ENCODE results near the gene CTSW. TPM values are rescaled to one million over a fixed set of nuclear protein-coding genes. Genes with fewer than 3 reads are reported as not detected.
A peak's percentile ranks its signal among the peaks of the same experiment; 100 is the strongest.

CTSW gene
- total and polyA plus RNA-seq, 5 donors from 2014 or later = 3.5 to 35.9 (median 12.4) TPM

GRCh38 chr11:65925397-65925796 is 45.8 kb downstream of the CTSW start:
- peak overlapping the region in 1 of 3 donors; percentile 44 for H3K27ac Mint-ChIP-seq
- Histone ChIP-seq H3K27me3 (ENCODE audit: control insufficient read depth, insufficient read depth, low read length) (no peaks in the 10 kb centered on the region), H3K4me3 (ENCODE audit: low read depth, low read length) (no peak overlapping the region), H3K36me3 (ENCODE audit: control insufficient read depth, insufficient read depth, low read length) (peaks cover 13% of the 10 kb centered on the region), H3K9me3 (ENCODE audit: control insufficient read depth in 2 of 2, low read length in 2 of 2) (no peaks in the 10 kb centered on the region), H3K4me1 (ENCODE audit: control insufficient read depth, insufficient read depth, low read length, poor library complexity, severe bottlenecking) (peaks cover 33% of the 10 kb centered on the region), H3K27ac (ENCODE audit: insufficient read depth, low read length, poor library complexity, severe bottlenecking) (no peak overlapping the region)
- H3K4me1 Mint-ChIP-seq = peaks cover 6 to 49% (median 29%) of the 10 kb centered on the region in 4 donors
- no peak for DNase-seq
- H3K36me3 Mint-ChIP-seq = peaks cover 19% of the 10 kb centered on the region
- H3K27me3 Mint-ChIP-seq = no peaks in the 10 kb centered on the region
- no peaks in the 10 kb centered on the region for H3K9me3 Mint-ChIP-seq
- ATAC-seq (ENCODE audit: low read depth in 2 of 2) = no peak
- peak overlapping the region in 1 of 4 donors; percentile 56 for H3K4me3 Mint-ChIP-seq

GRCh38 chr11:65927904-65928397 is 48.3 kb downstream of the CTSW start:
- Mint-ChIP-seq H3K27ac (peak overlapping the region; percentile 93 to 99 (median 97)), H3K36me3 (peaks cover 9% of the 10 kb centered on the region), H3K4me3 (peak overlapping the region; percentile 55 to 85 (median 81)), H3K27me3 (no peaks in the 10 kb centered on the region), H3K4me1 (peaks cover 6 to 38% (median 26%) of the 10 kb centered on the region in 4 donors), H3K9me3 (no peaks in the 10 kb centered on the region)
- Histone ChIP-seq H3K4me1 (ENCODE audit: control insufficient read depth, insufficient read depth, low read length, poor library complexity, severe bottlenecking) (peaks cover 23% of the 10 kb centered on the region), H3K36me3 (ENCODE audit: control insufficient read depth, insufficient read depth, low read length) (peaks cover 2% of the 10 kb centered on the region), H3K9me3 (ENCODE audit: control insufficient read depth in 2 of 2, low read length in 2 of 2) (no peaks in the 10 kb centered on the region), H3K27me3 (ENCODE audit: control insufficient read depth, insufficient read depth, low read length) (no peaks in the 10 kb centered on the region), H3K4me3 (ENCODE audit: low read depth, low read length) (peak overlapping the region; percentile 64), H3K27ac (ENCODE audit: insufficient read depth, low read length, poor library complexity, severe bottlenecking) (peak overlapping the region; percentile 83)
- ATAC-seq (ENCODE audit: low read depth in 2 of 2) = peak; percentile 90 to 94
- peak; percentile 62 to 95 (median 79) for DNase-seq

- Mint-ChIP-seq H3K27ac (peak overlapping the region; percentile 84 to 99 (median 93)), H3K27me3 (no peaks in the 10 kb centered on the region), H3K4me1 (peaks cover 6 to 34% (median 25%) of the 10 kb centered on the region in 4 donors), H3K9me3 (no peaks in the 10 kb centered on the region), H3K4me3 (peak overlapping the region; percentile 80 to 85 (median 81)), H3K36me3 (peaks cover 3% of the 10 kb centered on the region)
- Histone ChIP-seq H3K27me3 (ENCODE audit: control insufficient read depth, insufficient read depth, low read length) (no peaks in the 10 kb centered on the region), H3K9me3 (ENCODE audit: control insufficient read depth in 2 of 2, low read length in 2 of 2) (no peaks in the 10 kb centered on the region), H3K27ac (ENCODE audit: insufficient read depth, low read length, poor library complexity, severe bottlenecking) (peak overlapping the region; percentile 83), H3K36me3 (ENCODE audit: control insufficient read depth, insufficient read depth, low read length) (no peaks in the 10 kb centered on the region), H3K4me1 (ENCODE audit: control insufficient read depth, insufficient read depth, low read length, poor library complexity, severe bottlenecking) (peaks cover 23% of the 10 kb centered on the region), H3K4me3 (ENCODE audit: low read depth, low read length) (peak overlapping the region; percentile 64)
- ATAC-seq (ENCODE audit: low read depth in 2 of 2) (no peak), DNase-seq (peak in 1 of 3 donors; percentile 20)
Observed at GRCh38 chr11:65928667-65929066, 49.0 kb downstream of the CTSW start.

GRCh38 chr11:65931773-65932557 is 52.3 kb downstream of the CTSW start:
- peaks cover 4% of the 10 kb centered on the region for H3K27me3 Mint-ChIP-seq
- Histone ChIP-seq H3K27me3 (ENCODE audit: control insufficient read depth, insufficient read depth, low read length) (no peaks in the 10 kb centered on the region), H3K4me1 (ENCODE audit: control insufficient read depth, insufficient read depth, low read length, poor library complexity, severe bottlenecking) (peaks cover 21% of the 10 kb centered on the region), H3K36me3 (ENCODE audit: control insufficient read depth, insufficient read depth, low read length) (no peaks in the 10 kb centered on the region), H3K9me3 (ENCODE audit: control insufficient read depth in 2 of 2, low read length in 2 of 2) (no peaks in the 10 kb centered on the region), H3K27ac (ENCODE audit: insufficient read depth, low read length, poor library complexity, severe bottlenecking) (no peak overlapping the region), H3K4me3 (ENCODE audit: low read depth, low read length) (no peak overlapping the region)
- DNase-seq (no peak), ATAC-seq (ENCODE audit: low read depth in 2 of 2) (no peak)
- peaks cover 3% of the 10 kb centered on the region for H3K36me3 Mint-ChIP-seq
- no peak overlapping the region for H3K27ac Mint-ChIP-seq
- no peaks in the 10 kb centered on the region for H3K9me3 Mint-ChIP-seq
- no peak overlapping the region for H3K4me3 Mint-ChIP-seq
- peaks cover 6 to 28% (median 20%) of the 10 kb centered on the region in 4 donors for H3K4me1 Mint-ChIP-seq

- H3K27me3 ChIP-seq (ENCODE audit: control insufficient read depth, insufficient read depth, low read length) = peaks cover 2% of the 10 kb centered on the region
- Mint-ChIP-seq H3K27ac (no peak overlapping the region), H3K4me3 (no peak overlapping the region), H3K4me1 (peaks cover 6 to 23% (median 16%) of the 10 kb centered on the region in 4 donors), H3K27me3 (peaks cover 4% of the 10 kb centered on the region), H3K36me3 (peaks cover 3% of the 10 kb centered on the region), H3K9me3 (no peaks in the 10 kb centered on the region)
- no peak overlapping the region for H3K4me3 ChIP-seq (ENCODE audit: low read depth, low read length)
- H3K9me3 ChIP-seq (ENCODE audit: control insufficient read depth in 2 of 2, low read length in 2 of 2) = no peaks in the 10 kb centered on the region
- no peak overlapping the region for H3K27ac ChIP-seq (ENCODE audit: insufficient read depth, low read length, poor library complexity, severe bottlenecking)
- DNase-seq (no peak), ATAC-seq (ENCODE audit: low read depth in 2 of 2) (no peak)
- no peaks in the 10 kb centered on the region for H3K36me3 ChIP-seq (ENCODE audit: control insufficient read depth, insufficient read depth, low read length)
- H3K4me1 ChIP-seq (ENCODE audit: control insufficient read depth, insufficient read depth, low read length, poor library complexity, severe bottlenecking) = peaks cover 16% of the 10 kb centered on the region
Observed at GRCh38 chr11:65932558-65932919, 52.9 kb downstream of the CTSW start.

Other genes with a start within 250 kb of the CTSW start
- gene SIPA1, start 241.7 kb upstream of the CTSW start, total RNA-seq = 200 TPM
- gene SIPA1, start 241.7 kb upstream of the CTSW start, polyA plus RNA-seq = 10 to 100 TPM; 74.7 to 91.5 (median 83.1) TPM
- 295 TPM for gene RELA, start 216.9 kb upstream of the CTSW start, total RNA-seq
- gene RELA, start 216.9 kb upstream of the CTSW start, polyA plus RNA-seq = 10 to 100 TPM; 40.3 to 66.1 (median 53.3) TPM
- gene KAT5, start 167.6 kb upstream of the CTSW start, total RNA-seq = 127 TPM
- 10 to 100 TPM; 45.4 to 62.7 (median 55.7) TPM for gene KAT5, start 167.6 kb upstream of the CTSW start, polyA plus RNA-seq
- gene RNASEH2C, start 159.0 kb upstream of the CTSW start, total RNA-seq = 28.3 TPM
- 10 to 100 TPM; 60.6 to 83.8 (median 72.6) TPM for gene RNASEH2C, start 159.0 kb upstream of the CTSW start, polyA plus RNA-seq
- gene AP5B1, start 98.9 kb upstream of the CTSW start, total RNA-seq = 16.8 TPM
- 10 to 100 TPM in 1 of 4 donors, 1 to 10 TPM in 3; 7.6 to 10.8 (median 9.5) TPM for gene AP5B1, start 98.9 kb upstream of the CTSW start, polyA plus RNA-seq
- not detected for gene OVOL1, start 92.8 kb upstream of the CTSW start, total RNA-seq
- gene OVOL1, start 92.8 kb upstream of the CTSW start, polyA plus RNA-seq = not detected
- gene SNX32, start 45.9 kb upstream of the CTSW start, total RNA-seq = 0.44 TPM
- gene SNX32, start 45.9 kb upstream of the CTSW start, polyA plus RNA-seq = 1 to 10 TPM in 1 of 4 donors, under 1 TPM in 3; 0.32 to 1.3 (median 0.48) TPM
- 737 TPM for gene CFL1, start 21.7 kb upstream of the CTSW start, total RNA-seq
- 1,000 to 10,000 TPM; 2,250 to 3,209 (median 2,591) TPM for gene CFL1, start 21.7 kb upstream of the CTSW start, polyA plus RNA-seq
- gene MUS81, start 19.4 kb upstream of the CTSW start, total RNA-seq = 51.1 TPM
- gene MUS81, start 19.4 kb upstream of the CTSW start, polyA plus RNA-seq = 10 to 100 TPM; 22.7 to 24.6 (median 23.6) TPM
- 5.8 TPM for gene EFEMP2, start 7.0 kb upstream of the CTSW start, total RNA-seq
- gene EFEMP2, start 7.0 kb upstream of the CTSW start, polyA plus RNA-seq = under 1 TPM; 0.21 to 0.36 (median 0.29) TPM
- 29.8 TPM for gene FIBP, start 8.6 kb downstream of the CTSW start, total RNA-seq
- gene FIBP, start 8.6 kb downstream of the CTSW start, polyA plus RNA-seq = 10 to 100 TPM; 71.0 to 81.7 (median 72.7) TPM
- 20.7 TPM for gene CCDC85B, start 10.8 kb downstream of the CTSW start, total RNA-seq
- gene CCDC85B, start 10.8 kb downstream of the CTSW start, polyA plus RNA-seq = 10 to 100 TPM; 58.7 to 74.0 (median 63.2) TPM
- 2.7 TPM for gene FOSL1, start 20.6 kb downstream of the CTSW start, total RNA-seq
- gene FOSL1, start 20.6 kb downstream of the CTSW start, polyA plus RNA-seq = not detected
- 21.6 TPM for gene C11orf68, start 39.2 kb downstream of the CTSW start, total RNA-seq
- gene C11orf68, start 39.2 kb downstream of the CTSW start, polyA plus RNA-seq = 10 to 100 TPM; 65.8 to 90.7 (median 85.0) TPM
- 82.8 TPM for gene DRAP1, start 39.6 kb downstream of the CTSW start, total RNA-seq
- 100 to 1,000 TPM in 2 of 4 donors, 10 to 100 TPM in 2; 78.2 to 106 (median 91.4) TPM for gene DRAP1, start 39.6 kb downstream of the CTSW start, polyA plus RNA-seq
- not detected for gene TSGA10IP, start 65.6 kb downstream of the CTSW start, total RNA-seq
- gene TSGA10IP, start 65.6 kb downstream of the CTSW start, polyA plus RNA-seq = not detected
- gene SART1, start 81.9 kb downstream of the CTSW start, total RNA-seq = 94.0 TPM
- 10 to 100 TPM; 15.8 to 22.7 (median 19.8) TPM for gene SART1, start 81.9 kb downstream of the CTSW start, polyA plus RNA-seq
- 61.3 TPM for gene EIF1AD, start 122.3 kb downstream of the CTSW start, total RNA-seq
- 10 to 100 TPM; 16.7 to 20.7 (median 18.6) TPM for gene EIF1AD, start 122.3 kb downstream of the CTSW start, polyA plus RNA-seq
- gene BANF1, start 122.7 kb downstream of the CTSW start, total RNA-seq = 41.8 TPM
- 100 to 1,000 TPM; 134 to 170 (median 148) TPM for gene BANF1, start 122.7 kb downstream of the CTSW start, polyA plus RNA-seq
- not detected for gene CST6, start 132.2 kb downstream of the CTSW start, total RNA-seq
- not detected for gene CST6, start 132.2 kb downstream of the CTSW start, polyA plus RNA-seq
- not detected for gene CATSPER1, start 146.6 kb downstream of the CTSW start, total RNA-seq
- not detected for gene CATSPER1, start 146.6 kb downstream of the CTSW start, polyA plus RNA-seq
- gene GAL3ST3, start 169.3 kb downstream of the CTSW start, total RNA-seq = not detected
- not detected for gene GAL3ST3, start 169.3 kb downstream of the CTSW start, polyA plus RNA-seq
- gene SF3B2, start 172.5 kb downstream of the CTSW start, total RNA-seq = 172 TPM
- 10 to 100 TPM; 67.6 to 79.7 (median 75.2) TPM for gene SF3B2, start 172.5 kb downstream of the CTSW start, polyA plus RNA-seq
- 306 TPM for gene PACS1, start 190.4 kb downstream of the CTSW start, total RNA-seq
- 10 to 100 TPM; 43.8 to 57.8 (median 47.1) TPM for gene PACS1, start 190.4 kb downstream of the CTSW start, polyA plus RNA-seq